SK-N-SH (cell line): ENCODE data around the gene CFAP74. TPM values are rescaled to one million over a fixed set of nuclear protein-coding genes. Genes with fewer than 3 reads are reported as not detected.

ENCODE experiments used
- CTCF ChIA-PET: fragments of 300-600, 350-600 bp; formaldehyde crosslinking; extraction: SDS; loops from one replicate; lab custom pipeline; 2021; lab: Yijun Ruan, JAX
- POLR2A ChIA-PET: fragments of 350-600 bp; sonication (Branson Sonifier 250); formaldehyde crosslinking; extraction: SDS; loops from one replicate; lab custom pipeline; 2020; ENCODE audit warnings: antibody characterized with exemption, inconsistent platforms; lab: Yijun Ruan, JAX
- DNase-seq: peaks from one replicate; pipeline ENCODE4 v3.0.0; 2012
- H2AFZ ChIP-seq: fragments of 200-600 bp; sonication (generic); 2 replicates; pipeline ENCODE4 v1.8.1; 2016; ENCODE audit warnings: antibody characterized with exemption, mild to moderate bottlenecking, low read depth
- H3F3A ChIP-seq: fragments of 200-600 bp; sonication (generic); replicated peaks from 2 replicates; pipeline ENCODE3; 2016; ENCODE audit warnings: antibody characterized with exemption, mild to moderate bottlenecking; ENCODE audit not compliant: insufficient read depth
- H3K27ac ChIP-seq, 2 experiments: fragments of 200-500 bp in 1 of 2; fragments of 200-600 bp in 1 of 2; sonication (Bioruptor generic) in 1 of 2; sonication (generic), shearing (Covaris generic) in 1 of 2; 2 replicates each; pipeline versions ENCODE4 v1.5.1 to v1.6.1; 2014 to 2016; ENCODE audit warnings: low read depth in 2 of 2, inconsistent platforms in 1 of 2, low read length in 1 of 2, mild to moderate bottlenecking in 1 of 2, mixed read lengths in 1 of 2
- H3K27me3 ChIP-seq: fragments of 200-600 bp; sonication (generic), shearing (Covaris generic); 2 replicates; pipeline ENCODE4 v1.6.1; 2016; ENCODE audit warnings: mixed run types; ENCODE audit not compliant: insufficient read depth
- H3K36me3 ChIP-seq, 2 experiments: fragments of 200-500 bp in 1 of 2; fragments of 200-600 bp in 1 of 2; sonication (Bioruptor generic) in 1 of 2; sonication (generic) in 1 of 2; replicated peaks in 1 of 2; 2 replicates each; pipeline versions ENCODE3 to v1.5.1; 2014 to 2016; ENCODE audit warnings: low read length in 1 of 2, mild to moderate bottlenecking in 1 of 2; ENCODE audit not compliant: insufficient read depth in 2 of 2, control insufficient read depth in 1 of 2
- H3K4me1 ChIP-seq, 2 experiments: fragments of 200-500 bp in 1 of 2; fragments of 200-600 bp in 1 of 2; sonication (Bioruptor generic) in 1 of 2; sonication (generic), shearing (Covaris generic) in 1 of 2; 2 replicates each; pipeline versions ENCODE4 v1.5.1 to v1.6.1; 2014 to 2016; ENCODE audit warnings: low read depth in 1 of 2, low read length in 1 of 2, mixed run types in 1 of 2; ENCODE audit not compliant: insufficient read depth in 2 of 2, control insufficient read depth in 1 of 2
- H3K4me2 ChIP-seq: fragments of 200-600 bp; sonication (generic), shearing (Covaris generic); 2 replicates; pipeline ENCODE4 v1.6.1; 2017; ENCODE audit warnings: mixed run types
- H3K4me3 ChIP-seq, 2 experiments: fragments of 200-500 bp in 1 of 2; fragments of 200-600 bp in 1 of 2; sonication (Bioruptor generic) in 1 of 2; sonication (generic), shearing (Covaris generic) in 1 of 2; 2 replicates each; pipeline versions ENCODE4 v1.5.1 to v1.8.1; 2014 to 2016; ENCODE audit warnings: low read depth in 2 of 2, inconsistent platforms in 1 of 2, low read length in 1 of 2, mild to moderate bottlenecking in 1 of 2, mixed read lengths in 1 of 2, moderate library complexity in 1 of 2
- H3K79me2 ChIP-seq: fragments of 200-600 bp; sonication (generic); 2 replicates; pipeline ENCODE4 v1.8.1; 2017; ENCODE audit warnings: mild to moderate bottlenecking; ENCODE audit not compliant: insufficient read depth
- H3K9ac ChIP-seq: fragments of 200-600 bp; sonication (generic); 2 replicates; pipeline ENCODE4 v1.6.1; 2017; ENCODE audit warnings: mixed run types
- H3K9me2 ChIP-seq: fragments of 200-600 bp; sonication (generic); 2 replicates; pipeline ENCODE4 v1.6.1; 2017; ENCODE audit warnings: mixed run types
- H3K9me3 ChIP-seq: fragments of 200-600 bp; sonication (generic); 2 replicates; pipeline ENCODE4 v1.6.1; 2017; ENCODE audit warnings: mixed run types, mild to moderate bottlenecking, moderate library complexity
- H4K20me1 ChIP-seq: fragments of 200-600 bp; sonication (generic); 2 replicates; pipeline ENCODE4 v1.6.1; 2017; ENCODE audit warnings: mild to moderate bottlenecking, mixed run types; ENCODE audit not compliant: insufficient read depth
- CTCF ChIP-seq: fragments of 200-600 bp; sonication (generic); IDR thresholded peaks from 2 replicates; pipeline ENCODE4 v1.6.1; 2017; ENCODE audit warnings: antibody characterized with exemption, mild to moderate bottlenecking, moderate library complexity
- EP300 ChIP-seq, 2 experiments: IDR thresholded peaks; 2 replicates each; pipeline versions ENCODE4 v1.4.0 to v1.6.1; 2012; ENCODE audit warnings: borderline replicate concordance in 1 of 2, low read depth in 1 of 2, low read length in 1 of 2
- EZH2phosphoT487 ChIP-seq: fragments of 200-600 bp; sonication (generic); IDR thresholded peaks from 2 replicates; pipeline ENCODE4 v1.6.1; 2017; ENCODE audit warnings: low read depth, mixed run types, mild to moderate bottlenecking, antibody characterized with exemption, moderate library complexity, borderline replicate concordance
- FOSL2 ChIP-seq: IDR thresholded peaks from 2 replicates; pipeline ENCODE4 v1.4.0; 2012; ENCODE audit warnings: low read depth, mild to moderate bottlenecking, moderate library complexity, borderline replicate concordance
- FOXM1 ChIP-seq: IDR thresholded peaks from 2 replicates; pipeline ENCODE4 v1.4.0; 2012; ENCODE audit warnings: low read depth, mild to moderate bottlenecking
- GABPA ChIP-seq: IDR thresholded peaks from 2 replicates; pipeline ENCODE4 v1.4.0; 2012; ENCODE audit warnings: low read depth, mild to moderate bottlenecking
- GATA2 ChIP-seq: sonication (generic); formaldehyde crosslinking; IDR thresholded peaks from 2 replicates; pipeline ENCODE4 v1.5.0; 2020; ENCODE audit warnings: mild to moderate bottlenecking, missing genetic modification reagents
- JUND ChIP-seq: IDR thresholded peaks from 2 replicates; pipeline ENCODE4 v1.4.0; 2012
- MEF2A ChIP-seq: IDR thresholded peaks from 2 replicates; pipeline ENCODE4 v1.4.0; 2012; ENCODE audit warnings: low read depth, borderline replicate concordance
- POLR2AphosphoS5 ChIP-seq: IDR thresholded peaks from 2 replicates; pipeline ENCODE4 v1.6.1; 2012; ENCODE audit warnings: low read depth, low read length
- RCOR1 ChIP-seq: fragments of 150-350 bp; IDR thresholded peaks from 2 replicates; pipeline ENCODE4 v1.6.1; 2017; ENCODE audit warnings: antibody characterized with exemption, low read length
- SMC3 ChIP-seq: IDR thresholded peaks from 2 replicates; pipeline ENCODE4 v1.6.1; 2012; ENCODE audit warnings: low read depth, low read length, improper control_type of control experiment
- TEAD4 ChIP-seq: IDR thresholded peaks from 2 replicates; pipeline ENCODE4 v1.4.0; 2012; ENCODE audit warnings: mild to moderate bottlenecking, borderline replicate concordance; ENCODE audit not compliant: insufficient read depth
- USF1 ChIP-seq: IDR thresholded peaks from 2 replicates; pipeline ENCODE4 v1.4.0; 2012; ENCODE audit warnings: low read depth, borderline replicate concordance
- USF2 ChIP-seq: fragments of 150-350 bp; IDR thresholded peaks from 2 replicates; pipeline ENCODE4 v1.6.1; 2017; ENCODE audit warnings: antibody characterized with exemption, low read length, low read depth, borderline replicate concordance
- ZBTB33 ChIP-seq: IDR thresholded peaks from 2 replicates; pipeline ENCODE4 v1.4.0; 2012; ENCODE audit warnings: low read depth, borderline replicate concordance
- WGBS: methylation state at CpG from one replicate; pipeline ENCODE4 v1.1.6; 2017; ENCODE audit warnings: low lambda C conversion rate; 5-methylcytosine and 5-hydroxymethylcytosine counted together
- polyA plus RNA-seq, 3 experiments: library from polyadenylated mRNA; depleted of rRNA; stranded (reverse); fragments of >200 nt; gene quantifications; 2 replicates each; pipeline ENCODE4 v1.2.3, GENCODE V29; 2012

The CFAP74 gene
- polyA plus RNA-seq, 1 of the 3 experiments (the other 2 are of a cell fraction) = not detected

GRCh38 chr1:2043886-2044285 lies 40.3 kb upstream of the CFAP74 start:
- CTCF ChIA-PET = interaction anchor here (0.7 to 8.3 kb wide), 34 partner anchors 11 to 378 kb away, joined by 3 to 268 read pairs (median 8); partner anchors contain the start of genes CALML6, CFAP74 and GABRD
- TF ChIP-seq FOSL2 = no peak
- no peak for TF ChIP-seq ZBTB33
- TF ChIP-seq CTCF = no peak
- no peaks in the 10 kb centered on the region for H3F3A ChIP-seq
- no peak overlapping the region for H2AFZ ChIP-seq
- H4K20me1 ChIP-seq = no peaks in the 10 kb centered on the region
- no peak overlapping the region for H3K4me2 ChIP-seq
- no peak for DNase-seq
- H3K9me3 ChIP-seq = no peaks in the 10 kb centered on the region
- WGBS = 98% methylated on average over 4 of the region's 4 CpGs
- POLR2A ChIA-PET = interaction anchor here (0.5 to 1.5 kb wide), 3 partner anchors 83 to 221 kb away, joined by 4 to 6 read pairs (median 5); no protein-coding TSS in a partner anchor
- no peaks in the 10 kb centered on the region for H3K27me3 ChIP-seq
- no peaks in the 10 kb centered on the region for H3K9me2 ChIP-seq
- H3K4me1 ChIP-seq = no peaks in the 10 kb centered on the region; a peak in 1 of 4 replicates
- no peak overlapping the region for H3K27ac ChIP-seq
- H3K9ac ChIP-seq = no peak overlapping the region
- no peaks in the 10 kb centered on the region for H3K36me3 ChIP-seq
- no peak overlapping the region for H3K4me3 ChIP-seq
- no peaks in the 10 kb centered on the region for H3K79me2 ChIP-seq

- Histone ChIP-seq H3F3A (no peaks in the 10 kb centered on the region), H3K9ac (no peak overlapping the region), H3K9me3 (no peaks in the 10 kb centered on the region), H3K27me3 (no peaks in the 10 kb centered on the region), H3K9me2 (no peaks in the 10 kb centered on the region), H3K79me2 (no peaks in the 10 kb centered on the region), H3K4me2 (no peak overlapping the region), H3K4me3 (no peak overlapping the region), H3K4me1 (no peaks in the 10 kb centered on the region; a peak in 1 of 4 replicates), H2AFZ (no peak overlapping the region), H4K20me1 (no peaks in the 10 kb centered on the region), H3K27ac (no peak overlapping the region), H3K36me3 (no peaks in the 10 kb centered on the region)
- peak; percentile 60 for DNase-seq
- ChIA-PET CTCF (interaction anchor here (0.7 to 8.3 kb wide), 13 partner anchors 11 to 134 kb away, joined by 3 to 268 read pairs (median 34); partner anchors contain the start of genes CALML6 and GABRD), POLR2A (interaction anchor here (1.5 kb wide), 1 partner anchor 82 kb away, joined by 4 read pairs; no protein-coding TSS in a partner anchor)
- 96% methylated on average over 15 of the region's 41 CpGs for WGBS
- no peak for TF ChIP-seq USF2
- no peak for TF ChIP-seq FOSL2
- TF ChIP-seq MEF2A = no peak
- TF ChIP-seq SMC3 = no peak
- no peak for TF ChIP-seq JUND
- TF ChIP-seq RCOR1 = no peak
- TF ChIP-seq GABPA = no peak
- TF ChIP-seq TEAD4 = no peak
- TF ChIP-seq CTCF = no peak
- TF ChIP-seq GATA2 (CRISPR knock-in tag) = no peak
- TF ChIP-seq USF1 = no peak
- TF ChIP-seq EZH2phosphoT487 = no peak
- TF ChIP-seq EP300 (IDR thresholded peaks at IDR 0.05; ENCODE audit: borderline replicate concordance in 1 of 2, low read depth in 1 of 2, low read length in 1 of 2) = no peak
- TF ChIP-seq FOXM1 = no peak
- TF ChIP-seq POLR2AphosphoS5 = no peak
Observed at GRCh38 chr1:2042830-2043773, 39.5 kb upstream of the CFAP74 start.
